Measurements from ENCODE around the gene CKAP2L.

GRCh38 chr2:112692495-112692911, 71.9 kb downstream of the CKAP2L start:
- TF ChIP-seq POLR2AphosphoS5 (IDR thresholded peaks at IDR 0.05) (no peak), CTCF (IDR thresholded peaks at IDR 0.05) (no peak), POLR2A (IDR thresholded peaks at IDR 0.05) (no peak)

Measured in sigmoid colon (tissue), 4 donors.